NCI-H460 (cell line): ENCODE results near the gene PLCH1. TPM values are rescaled to one million over a fixed set of nuclear protein-coding genes. Genes with fewer than 3 reads are reported as not detected.

Experiments
- DNase-seq: peaks from one replicate; pipeline ENCODE4 v3.0.0-alpha.2; 2016; ENCODE audit warnings: low read depth; ENCODE audit errors: extremely low read depth
- total RNA-seq: library from RNA; depleted of rRNA; stranded (reverse); fragments of >200 nt; shearing (Covaris generic); gene quantifications from 2 replicates; pipeline ENCODE4 v1.2.3, GENCODE V29; 2014

Gene PLCH1
- total RNA-seq, 1 experiment from 2014 or later, result 0.79 TPM

GRCh38 chr3:155360281-155360680 lies 384.6 kb downstream of the PLCH1 start:
- DNase-seq, result no peak

GRCh38 chr3:155356594-155357370 lies 388.1 kb downstream of the PLCH1 start:
- no peak for DNase-seq

- no peak for DNase-seq
These were observed 390.2 kb downstream of the PLCH1 start for GRCh38 chr3:155354658-155355057.

- peak; percentile 17 for DNase-seq
These were observed 391.9 kb downstream of the PLCH1 start for GRCh38 chr3:155352900-155353490.

GRCh38 chr3:155350571-155350970 lies 394.3 kb downstream of the PLCH1 start:
- no peak for DNase-seq

GRCh38 chr3:155347901-155348300 lies 397.0 kb downstream of the PLCH1 start:
- no peak for DNase-seq

GRCh38 chr3:155342344-155342743 lies 402.5 kb downstream of the PLCH1 start:
- no peak for DNase-seq

GRCh38 chr3:155339052-155339451 lies 405.8 kb downstream of the PLCH1 start:
- no peak for DNase-seq

GRCh38 chr3:155335724-155336354 lies 409.0 kb downstream of the PLCH1 start:
- DNase-seq, result no peak

GRCh38 chr3:155334914-155335723 lies 409.8 kb downstream of the PLCH1 start:
- no peak for DNase-seq

GRCh38 chr3:155334215-155334913 lies 410.5 kb downstream of the PLCH1 start:
- DNase-seq, result no peak

GRCh38 chr3:155332716-155333115 lies 412.2 kb downstream of the PLCH1 start:
- no peak for DNase-seq

GRCh38 chr3:155331078-155331477 lies 413.8 kb downstream of the PLCH1 start:
- DNase-seq, result no peak

- DNase-seq, result no peak
These were observed 414.5 kb downstream of the PLCH1 start for GRCh38 chr3:155330370-155330769.

- no peak for DNase-seq
These were observed 415.3 kb downstream of the PLCH1 start for GRCh38 chr3:155329513-155330048.

- no peak for DNase-seq
These were observed 417.0 kb downstream of the PLCH1 start for GRCh38 chr3:155327871-155328270.

- DNase-seq, result no peak
These were observed 417.4 kb downstream of the PLCH1 start for GRCh38 chr3:155327430-155327829.

GRCh38 chr3:155326901-155327300 lies 418.0 kb downstream of the PLCH1 start:
- DNase-seq, result no peak

- DNase-seq, result no peak
These were observed 418.6 kb downstream of the PLCH1 start for GRCh38 chr3:155326244-155326643.
